ENCODE data around the gene GAMT.

Gene GAMT

GRCh38 chr19:1384085-1384462 is 17.3 kb downstream of the GAMT start:
- DNase-seq (ENCODE audit: low spot score) = no peak

- DNase-seq (ENCODE audit: low spot score) = peak; percentile 92
Measured at GRCh38 chr19:1383312-1384084, 17.8 kb downstream of the GAMT start, which contains the start of gene NDUFS7. NDUFS7 (plus strand) TSS chr19:1383907; CDS start chr19:1383927, 20 bp downstream.

GRCh38 chr19:1383017-1383311 is 18.4 kb downstream of the GAMT start:
- no peak for DNase-seq (ENCODE audit: low spot score)

- no peak for DNase-seq (ENCODE audit: low spot score)
Measured at GRCh38 chr19:1382250-1382649, 19.1 kb downstream of the GAMT start.

- DNase-seq (ENCODE audit: low spot score) = no peak
Measured at GRCh38 chr19:1379961-1380489, 21.3 kb downstream of the GAMT start.

GRCh38 chr19:1379126-1379905 is 22.0 kb downstream of the GAMT start:
- DNase-seq (ENCODE audit: low spot score) = no peak

GRCh38 chr19:1377965-1378785 is 23.2 kb downstream of the GAMT start:
- DNase-seq (ENCODE audit: low spot score) = no peak

- no peak for DNase-seq (ENCODE audit: low spot score)
Measured at GRCh38 chr19:1377176-1377964, 24.0 kb downstream of the GAMT start.

GRCh38 chr19:1376415-1376805 is 24.9 kb downstream of the GAMT start:
- DNase-seq (ENCODE audit: low spot score) = no peak

- no peak for DNase-seq (ENCODE audit: low spot score)
Measured at GRCh38 chr19:1374250-1374577, 27.1 kb downstream of the GAMT start.

- no peak for DNase-seq (ENCODE audit: low spot score)
Measured at GRCh38 chr19:1373534-1374249, 27.6 kb downstream of the GAMT start.

- no peak for DNase-seq (ENCODE audit: low spot score)
Measured at GRCh38 chr19:1373042-1373533, 28.3 kb downstream of the GAMT start.

GRCh38 chr19:1370579-1371361 is 30.6 kb downstream of the GAMT start:
- no peak for DNase-seq (ENCODE audit: low spot score)

GRCh38 chr19:1369214-1369805 is 32.0 kb downstream of the GAMT start:
- no peak for DNase-seq (ENCODE audit: low spot score)

- DNase-seq (ENCODE audit: low spot score) = no peak
Measured at GRCh38 chr19:1366899-1367870, 34.2 kb downstream of the GAMT start.

GRCh38 chr19:1366296-1366695 is 35.0 kb downstream of the GAMT start:
- no peak for DNase-seq (ENCODE audit: low spot score)

GRCh38 chr19:1365319-1366269 is 35.7 kb downstream of the GAMT start:
- DNase-seq (ENCODE audit: low spot score) = no peak

Measured in LoVo (cell line).